ENCODE data around the gene APOBR. TPM values are rescaled to one million over a fixed set of nuclear protein-coding genes. Genes with fewer than 3 reads are reported as not detected.
"Not testable (repeated sequence)": the region's sequence is repeated elsewhere in the genome, so short reads cannot be mapped to it uniquely, and the experiment has no call there.

The APOBR gene
- total RNA-seq, 2 donors from 2014 or later, result 1.1 to 3.4 TPM

DNA sequence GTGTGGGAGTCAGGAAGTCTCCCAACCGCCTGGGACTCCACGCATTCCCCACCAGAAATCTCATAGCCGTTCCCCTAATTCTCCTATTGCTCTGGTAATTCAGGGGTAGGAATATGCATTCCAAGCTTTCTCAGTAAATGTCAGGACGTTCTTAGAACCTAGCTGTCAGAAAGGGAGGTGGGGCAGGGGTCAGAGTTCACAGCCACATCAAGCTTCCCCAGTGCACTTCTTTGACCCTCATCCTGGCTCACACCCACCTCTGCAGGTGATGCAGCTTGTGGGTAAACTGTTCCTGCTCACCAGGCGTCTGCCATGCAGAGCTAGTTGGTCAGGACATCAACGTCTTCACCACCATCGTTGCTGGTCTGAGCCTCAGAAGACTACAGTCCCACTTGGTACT is 26.2 kb downstream of the APOBR start:
- no peak for DNase-seq (ENCODE audit: low spot score)
- H3K9me3 ChIP-seq, result no peaks in the 10 kb centered on the region
- H3K4me1 ChIP-seq (ENCODE audit: control insufficient read depth in 1 of 2, low read depth in 2 of 2), result no peaks in the 10 kb centered on the region
- no peak overlapping the region for H3K4me3 ChIP-seq
- ATAC-seq (ENCODE audit: insufficient number of reproducible peaks, low FRiP score, low read depth), result no peak
- H3K36me3 ChIP-seq, result no peaks in the 10 kb centered on the region
- H3K27ac ChIP-seq, result no peak overlapping the region
- TF ChIP-seq, protein P1, sequence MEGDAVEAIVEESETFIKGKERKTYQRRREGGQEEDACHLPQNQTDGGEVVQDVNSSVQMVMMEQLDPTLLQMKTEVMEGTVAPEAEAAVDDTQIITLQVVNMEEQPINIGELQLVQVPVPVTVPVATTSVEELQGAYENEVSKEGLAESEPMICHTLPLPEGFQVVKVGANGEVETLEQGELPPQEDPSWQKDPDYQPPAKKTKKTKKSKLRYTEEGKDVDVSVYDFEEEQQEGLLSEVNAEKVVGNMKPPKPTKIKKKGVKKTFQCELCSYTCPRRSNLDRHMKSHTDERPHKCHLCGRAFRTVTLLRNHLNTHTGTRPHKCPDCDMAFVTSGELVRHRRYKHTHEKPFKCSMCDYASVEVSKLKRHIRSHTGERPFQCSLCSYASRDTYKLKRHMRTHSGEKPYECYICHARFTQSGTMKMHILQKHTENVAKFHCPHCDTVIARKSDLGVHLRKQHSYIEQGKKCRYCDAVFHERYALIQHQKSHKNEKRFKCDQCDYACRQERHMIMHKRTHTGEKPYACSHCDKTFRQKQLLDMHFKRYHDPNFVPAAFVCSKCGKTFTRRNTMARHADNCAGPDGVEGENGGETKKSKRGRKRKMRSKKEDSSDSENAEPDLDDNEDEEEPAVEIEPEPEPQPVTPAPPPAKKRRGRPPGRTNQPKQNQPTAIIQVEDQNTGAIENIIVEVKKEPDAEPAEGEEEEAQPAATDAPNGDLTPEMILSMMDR (IDR thresholded peaks at IDR 0.05), result no peak
- H3K27me3 ChIP-seq (replicated peaks; ENCODE audit: insufficient read depth), result no peaks in the 10 kb centered on the region

DNA sequence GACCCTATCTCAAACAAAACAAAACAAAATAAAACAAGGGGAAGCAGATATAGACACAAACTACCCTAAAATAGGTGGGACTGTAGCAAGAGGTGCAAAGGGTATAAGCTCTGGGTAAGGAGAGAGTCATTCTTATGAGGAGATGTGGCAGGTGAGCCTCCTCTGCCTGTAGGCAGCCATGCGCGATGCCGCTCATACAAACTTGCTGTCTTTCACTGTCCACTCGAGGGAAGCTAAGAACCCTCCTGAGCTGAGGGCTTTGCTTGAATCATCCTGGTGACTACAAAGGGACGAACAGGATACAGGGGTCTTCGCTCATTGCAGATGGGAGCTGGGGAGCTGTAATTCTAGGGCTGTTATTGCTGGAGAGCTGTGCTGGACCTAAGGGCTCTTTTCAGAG is 27.0 kb downstream of the APOBR start:
- H3K27me3 ChIP-seq (replicated peaks; ENCODE audit: insufficient read depth), result no peaks in the 10 kb centered on the region
- no peak overlapping the region for H3K27ac ChIP-seq
- ATAC-seq (ENCODE audit: insufficient number of reproducible peaks, low FRiP score, low read depth), result no peak
- no peak for DNase-seq (ENCODE audit: low spot score)
- no peaks in the 10 kb centered on the region for H3K36me3 ChIP-seq
- H3K9me3 ChIP-seq, result no peaks in the 10 kb centered on the region
- TF ChIP-seq, protein P1 (IDR thresholded peaks at IDR 0.05), result no peak
- H3K4me3 ChIP-seq, result no peak overlapping the region
- H3K4me1 ChIP-seq (ENCODE audit: control insufficient read depth in 1 of 2, low read depth in 2 of 2), result no peaks in the 10 kb centered on the region

GRCh38 chr16:28522792-28523191 is 28.3 kb downstream of the APOBR start:
- ATAC-seq (ENCODE audit: insufficient number of reproducible peaks, low FRiP score, low read depth), result no peak

GRCh38 chr16:28524681-28525171 is 30.3 kb downstream of the APOBR start:
- no peak overlapping the region for H3K27ac ChIP-seq
- no peak overlapping the region for H3K4me3 ChIP-seq
- DNase-seq (ENCODE audit: low spot score), result no peak
- no peaks in the 10 kb centered on the region for H3K4me1 ChIP-seq (ENCODE audit: control insufficient read depth in 1 of 2, low read depth in 2 of 2)
- H3K9me3 ChIP-seq, result no peaks in the 10 kb centered on the region
- no peak for ATAC-seq (ENCODE audit: insufficient number of reproducible peaks, low FRiP score, low read depth)
- TF ChIP-seq, protein P1 (IDR thresholded peaks at IDR 0.05), result no peak
- no peaks in the 10 kb centered on the region for H3K36me3 ChIP-seq
- no peaks in the 10 kb centered on the region for H3K27me3 ChIP-seq (replicated peaks; ENCODE audit: insufficient read depth)

More at GRCh38 chr16:28522792-28523191, 28.3 kb downstream of the APOBR start:
- DNase-seq (ENCODE audit: low spot score), result no peak
- no peaks in the 10 kb centered on the region for H3K4me1 ChIP-seq (ENCODE audit: control insufficient read depth in 1 of 2, low read depth in 2 of 2)
- no peaks in the 10 kb centered on the region for H3K9me3 ChIP-seq
- no peak overlapping the region for H3K4me3 ChIP-seq
- no peaks in the 10 kb centered on the region for H3K36me3 ChIP-seq
- no peak overlapping the region for H3K27ac ChIP-seq
- TF ChIP-seq, protein P1 (IDR thresholded peaks at IDR 0.05), result no peak
- no peaks in the 10 kb centered on the region for H3K27me3 ChIP-seq (replicated peaks; ENCODE audit: insufficient read depth)

- H3K36me3 ChIP-seq, result no peaks in the 10 kb centered on the region
- ATAC-seq (ENCODE audit: insufficient number of reproducible peaks, low FRiP score, low read depth) (no peak), DNase-seq (ENCODE audit: low spot score) (no peak)
- TF ChIP-seq, protein P1 (IDR thresholded peaks at IDR 0.05), result no peak
- no peak overlapping the region for H3K27ac ChIP-seq
- H3K27me3 ChIP-seq (replicated peaks; ENCODE audit: insufficient read depth), result no peaks in the 10 kb centered on the region
- H3K4me3 ChIP-seq, result no peak overlapping the region
- H3K9me3 ChIP-seq, result no peaks in the 10 kb centered on the region
- H3K4me1 ChIP-seq (ENCODE audit: control insufficient read depth in 1 of 2, low read depth in 2 of 2), result no peaks in the 10 kb centered on the region
These were observed 32.0 kb downstream of the APOBR start for GRCh38 chr16:28526201-28527099.

GRCh38 chr16:28527100-28527785 is 32.8 kb downstream of the APOBR start:
- not testable (repeated sequence) for H3K27ac ChIP-seq; H3K9me3 ChIP-seq; DNase-seq (ENCODE audit: low spot score); H3K4me3 ChIP-seq; H3K27me3 ChIP-seq (replicated peaks; ENCODE audit: insufficient read depth); ATAC-seq (ENCODE audit: insufficient number of reproducible peaks, low FRiP score, low read depth); H3K36me3 ChIP-seq; H3K4me1 ChIP-seq (ENCODE audit: control insufficient read depth in 1 of 2, low read depth in 2 of 2)
